HCT116 (cell line): Measurements from ENCODE around the gene IFT57.

Experiments used
- EZH2 ChIP-seq: fragments of 200-600 bp; sonication (generic); IDR thresholded peaks from 2 replicates; pipeline ENCODE4 v1.6.1; 2017; ENCODE audit warnings: antibody characterized with exemption, mixed run types
- POLR2A ChIP-seq: IDR thresholded peaks from 2 replicates; pipeline ENCODE4 v1.7.0; 2011; ENCODE audit warnings: borderline replicate concordance; ENCODE audit not compliant: insufficient read depth, insufficient read length; ENCODE audit errors: extremely low read depth
- POLR2AphosphoS5 ChIP-seq: IDR thresholded peaks from 2 replicates; pipeline ENCODE4 v1.6.1; 2011; ENCODE audit warnings: mild to moderate bottlenecking, low read depth, low read length, moderate library complexity
- TCF7L2 ChIP-seq: IDR thresholded peaks from 2 replicates; pipeline ENCODE4 v1.7.0; 2011; ENCODE audit warnings: borderline replicate concordance, inconsistent platforms; ENCODE audit not compliant: insufficient read depth, insufficient read length; ENCODE audit errors: extremely low read depth
- TF ChIP-seq, protein P1 (sequence below), 3 experiments: fragments of 200-600 bp in 1 of 3; sonication (generic) in 1 of 3; IDR thresholded peaks in 2 of 3; conservative IDR thresholded peaks in 1 of 3; 2 replicates each; pipeline ENCODE4 v1.5.1; 2012 to 2017; ENCODE audit warnings: low read depth in 2 of 3, low read length in 2 of 3, antibody characterized with exemption in 1 of 3, borderline replicate concordance in 1 of 3, control low read depth in 1 of 3, mild to moderate bottlenecking in 1 of 3, mixed read lengths in 1 of 3, mixed run types in 1 of 3, moderate library complexity in 1 of 3; ENCODE audit not compliant: insufficient read depth in 1 of 3
- TF ChIP-seq, protein P2 (sequence below): IDR thresholded peaks from 2 replicates; pipeline ENCODE4 v1.6.1; 2012

DNA sequence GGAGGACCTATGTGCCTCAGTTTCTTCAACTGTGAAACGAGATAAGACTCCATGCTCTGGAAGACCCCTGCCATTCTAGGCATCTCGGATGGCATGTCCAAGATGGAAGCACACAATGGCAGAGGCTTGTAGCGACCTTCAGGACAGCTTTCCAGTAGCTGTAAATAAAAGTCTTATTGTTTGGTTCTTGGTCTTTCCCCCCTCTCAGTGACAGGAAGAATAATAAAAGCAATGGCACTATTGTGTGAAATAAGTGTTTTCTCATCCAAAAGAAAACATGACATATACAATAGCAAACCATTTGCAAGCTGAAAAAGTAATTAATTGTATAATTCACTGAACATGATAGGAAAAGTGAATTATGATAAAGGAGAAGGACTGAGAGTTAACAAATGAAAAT is 98.9 kb downstream of the IFT57 start:
- TF ChIP-seq POLR2A: no peak
- TF ChIP-seq EZH2: no peak
- TF ChIP-seq, protein P1, sequence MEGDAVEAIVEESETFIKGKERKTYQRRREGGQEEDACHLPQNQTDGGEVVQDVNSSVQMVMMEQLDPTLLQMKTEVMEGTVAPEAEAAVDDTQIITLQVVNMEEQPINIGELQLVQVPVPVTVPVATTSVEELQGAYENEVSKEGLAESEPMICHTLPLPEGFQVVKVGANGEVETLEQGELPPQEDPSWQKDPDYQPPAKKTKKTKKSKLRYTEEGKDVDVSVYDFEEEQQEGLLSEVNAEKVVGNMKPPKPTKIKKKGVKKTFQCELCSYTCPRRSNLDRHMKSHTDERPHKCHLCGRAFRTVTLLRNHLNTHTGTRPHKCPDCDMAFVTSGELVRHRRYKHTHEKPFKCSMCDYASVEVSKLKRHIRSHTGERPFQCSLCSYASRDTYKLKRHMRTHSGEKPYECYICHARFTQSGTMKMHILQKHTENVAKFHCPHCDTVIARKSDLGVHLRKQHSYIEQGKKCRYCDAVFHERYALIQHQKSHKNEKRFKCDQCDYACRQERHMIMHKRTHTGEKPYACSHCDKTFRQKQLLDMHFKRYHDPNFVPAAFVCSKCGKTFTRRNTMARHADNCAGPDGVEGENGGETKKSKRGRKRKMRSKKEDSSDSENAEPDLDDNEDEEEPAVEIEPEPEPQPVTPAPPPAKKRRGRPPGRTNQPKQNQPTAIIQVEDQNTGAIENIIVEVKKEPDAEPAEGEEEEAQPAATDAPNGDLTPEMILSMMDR (IDR thresholded peaks at IDR 0.05 in 2 of 3, conservative IDR thresholded peaks at IDR 0.05 in 1 of 3; ENCODE audit: borderline replicate concordance in 1 of 3, insufficient read depth in 1 of 3, low read depth in 2 of 3, low read length in 2 of 3): no peak
- TF ChIP-seq, protein P2, sequence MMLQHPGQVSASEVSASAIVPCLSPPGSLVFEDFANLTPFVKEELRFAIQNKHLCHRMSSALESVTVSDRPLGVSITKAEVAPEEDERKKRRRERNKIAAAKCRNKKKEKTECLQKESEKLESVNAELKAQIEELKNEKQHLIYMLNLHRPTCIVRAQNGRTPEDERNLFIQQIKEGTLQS: no peak
- no peak for TF ChIP-seq TCF7L2
- no peak for TF ChIP-seq POLR2AphosphoS5
